GM12873 (cell line): Measurements from ENCODE around the gene MYBBP1A.

Source experiments
- TF ChIP-seq, protein P1 (sequence below): IDR thresholded peaks from 2 replicates; pipeline ENCODE4 v1.5.1; 2012; ENCODE audit warnings: low read depth, mild to moderate bottlenecking, moderate library complexity, low read length, control low read depth; ENCODE audit not compliant: insufficient read depth; ENCODE audit errors: missing control alignments

The MYBBP1A gene

GRCh38 chr17:4548721-4549531, 6.3 kb downstream of the MYBBP1A start:
- TF ChIP-seq, protein P1, sequence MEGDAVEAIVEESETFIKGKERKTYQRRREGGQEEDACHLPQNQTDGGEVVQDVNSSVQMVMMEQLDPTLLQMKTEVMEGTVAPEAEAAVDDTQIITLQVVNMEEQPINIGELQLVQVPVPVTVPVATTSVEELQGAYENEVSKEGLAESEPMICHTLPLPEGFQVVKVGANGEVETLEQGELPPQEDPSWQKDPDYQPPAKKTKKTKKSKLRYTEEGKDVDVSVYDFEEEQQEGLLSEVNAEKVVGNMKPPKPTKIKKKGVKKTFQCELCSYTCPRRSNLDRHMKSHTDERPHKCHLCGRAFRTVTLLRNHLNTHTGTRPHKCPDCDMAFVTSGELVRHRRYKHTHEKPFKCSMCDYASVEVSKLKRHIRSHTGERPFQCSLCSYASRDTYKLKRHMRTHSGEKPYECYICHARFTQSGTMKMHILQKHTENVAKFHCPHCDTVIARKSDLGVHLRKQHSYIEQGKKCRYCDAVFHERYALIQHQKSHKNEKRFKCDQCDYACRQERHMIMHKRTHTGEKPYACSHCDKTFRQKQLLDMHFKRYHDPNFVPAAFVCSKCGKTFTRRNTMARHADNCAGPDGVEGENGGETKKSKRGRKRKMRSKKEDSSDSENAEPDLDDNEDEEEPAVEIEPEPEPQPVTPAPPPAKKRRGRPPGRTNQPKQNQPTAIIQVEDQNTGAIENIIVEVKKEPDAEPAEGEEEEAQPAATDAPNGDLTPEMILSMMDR, result no peak

DNA sequence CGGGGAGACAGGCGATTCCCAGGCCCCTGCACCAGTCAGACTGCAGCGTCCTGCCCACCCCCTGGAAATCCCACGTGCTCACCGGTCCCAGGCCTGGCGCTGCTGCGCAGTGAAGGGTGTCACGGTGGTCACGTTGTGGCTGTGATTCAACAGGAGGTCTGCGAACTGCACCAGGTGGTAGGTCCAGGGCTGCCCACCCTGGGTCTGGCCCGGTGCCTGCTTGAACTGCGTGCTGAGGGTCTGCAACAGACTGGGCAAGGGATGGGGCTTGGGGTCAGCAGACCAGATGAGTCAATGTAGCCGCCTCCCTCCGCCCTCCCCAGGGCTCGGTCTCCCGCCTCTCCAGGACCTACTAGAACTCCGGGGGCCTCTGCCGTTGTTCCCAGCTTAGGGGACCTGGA, 7.1 kb downstream of the MYBBP1A start:
- TF ChIP-seq, protein P1, result no peak

DNA sequence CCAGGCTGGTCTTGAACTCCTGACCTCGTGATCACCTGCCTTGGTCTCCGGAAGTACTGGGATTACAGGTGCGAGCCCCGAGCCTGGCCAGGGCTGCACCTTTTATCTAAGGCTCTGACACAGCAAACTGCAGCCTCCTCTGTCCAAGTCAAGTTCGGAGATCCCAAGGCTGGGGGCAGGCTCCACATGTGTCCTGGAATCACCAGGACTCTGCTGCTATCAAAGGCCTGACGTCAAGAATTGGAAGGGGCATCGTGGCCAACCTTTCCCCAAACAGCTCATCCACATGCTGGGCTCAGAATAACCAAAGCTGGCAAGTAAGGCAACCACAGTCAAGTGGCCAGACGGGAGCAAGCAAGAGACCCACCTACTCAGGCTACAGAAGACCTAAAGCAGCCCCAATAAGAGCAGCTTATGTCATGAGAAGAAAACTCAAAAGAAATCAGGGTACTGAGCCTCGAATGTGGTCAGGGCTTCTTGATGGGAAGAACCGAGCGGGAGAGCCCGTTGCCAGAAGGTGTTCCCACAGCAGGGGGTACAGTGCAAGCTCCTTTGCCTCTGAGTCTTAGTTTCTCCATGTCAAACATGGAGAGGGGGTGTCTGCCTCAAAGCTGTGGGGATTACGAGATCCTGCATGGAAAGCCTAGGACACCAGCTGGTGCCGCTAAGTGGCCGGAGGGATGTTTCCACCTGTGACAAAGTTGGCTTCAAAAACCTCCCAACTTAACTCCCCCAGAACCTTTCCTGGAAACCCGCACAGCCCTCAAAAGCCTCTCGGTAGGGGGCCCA, 7.9 kb downstream of the MYBBP1A start:
- TF ChIP-seq, protein P1, result no peak

GRCh38 chr17:4545217-4545951, 9.8 kb downstream of the MYBBP1A start:
- TF ChIP-seq, protein P1, result no peak

GRCh38 chr17:4544951-4545216, 10.3 kb downstream of the MYBBP1A start:
- TF ChIP-seq, protein P1, result no peak

GRCh38 chr17:4544135-4544950, 10.8 kb downstream of the MYBBP1A start:
- TF ChIP-seq, protein P1, result no peak
